Cardiac fibroblast (primary cell): ENCODE data around the gene COL1A1.
A peak's percentile ranks its signal among the peaks of the same experiment; 100 is the strongest.

Source experiments
- DNase-seq, 2 donors: peaks; one replicate each; pipeline versions ENCODE4 v3.0.0 to v3.0.0-alpha.2; 2010; ENCODE audit warnings: low read depth in 2 of 2
- H3K4me3 ChIP-seq, 2 donors: replicated peaks in 1 of 2; 1 replicate in 1 of 2; 2 replicates in 1 of 2; pipeline ENCODE4 v1.5.1; 2011; ENCODE audit warnings: low read depth in 2 of 2, low read length in 2 of 2, mild to moderate bottlenecking in 2 of 2, moderate library complexity in 1 of 2
- TF ChIP-seq, protein P1 (sequence below): IDR thresholded peaks from one replicate; pipeline ENCODE4 v1.5.1; 2011; ENCODE audit warnings: low read depth, mild to moderate bottlenecking, low read length, inconsistent platforms

COL1A1 gene

DNA sequence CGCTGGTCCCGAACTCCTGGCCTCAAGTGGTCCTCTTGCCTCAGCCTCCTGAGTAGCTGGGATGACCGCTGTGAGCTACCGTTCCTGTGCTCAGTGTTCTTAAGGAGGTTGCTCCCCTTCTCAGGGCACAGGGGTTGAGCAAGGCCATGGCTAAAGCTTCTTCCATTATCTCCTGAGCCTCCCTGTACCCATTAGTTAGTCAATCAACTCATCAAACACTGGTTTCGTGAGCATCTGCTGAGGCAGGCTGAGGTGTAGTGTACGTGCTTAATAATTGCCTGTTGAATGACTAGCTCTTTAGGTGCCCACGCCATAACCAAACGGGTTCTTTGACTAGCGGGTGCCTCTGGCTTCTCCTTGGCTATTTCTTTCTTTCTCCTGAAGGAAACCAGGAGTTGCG is 24.0 kb downstream of the COL1A1 start:
- TF ChIP-seq, protein P1, sequence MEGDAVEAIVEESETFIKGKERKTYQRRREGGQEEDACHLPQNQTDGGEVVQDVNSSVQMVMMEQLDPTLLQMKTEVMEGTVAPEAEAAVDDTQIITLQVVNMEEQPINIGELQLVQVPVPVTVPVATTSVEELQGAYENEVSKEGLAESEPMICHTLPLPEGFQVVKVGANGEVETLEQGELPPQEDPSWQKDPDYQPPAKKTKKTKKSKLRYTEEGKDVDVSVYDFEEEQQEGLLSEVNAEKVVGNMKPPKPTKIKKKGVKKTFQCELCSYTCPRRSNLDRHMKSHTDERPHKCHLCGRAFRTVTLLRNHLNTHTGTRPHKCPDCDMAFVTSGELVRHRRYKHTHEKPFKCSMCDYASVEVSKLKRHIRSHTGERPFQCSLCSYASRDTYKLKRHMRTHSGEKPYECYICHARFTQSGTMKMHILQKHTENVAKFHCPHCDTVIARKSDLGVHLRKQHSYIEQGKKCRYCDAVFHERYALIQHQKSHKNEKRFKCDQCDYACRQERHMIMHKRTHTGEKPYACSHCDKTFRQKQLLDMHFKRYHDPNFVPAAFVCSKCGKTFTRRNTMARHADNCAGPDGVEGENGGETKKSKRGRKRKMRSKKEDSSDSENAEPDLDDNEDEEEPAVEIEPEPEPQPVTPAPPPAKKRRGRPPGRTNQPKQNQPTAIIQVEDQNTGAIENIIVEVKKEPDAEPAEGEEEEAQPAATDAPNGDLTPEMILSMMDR, result no peak
- H3K4me3 ChIP-seq, result no peak overlapping the region
- DNase-seq, result peak in 1 of 2 donors; percentile 38

DNA sequence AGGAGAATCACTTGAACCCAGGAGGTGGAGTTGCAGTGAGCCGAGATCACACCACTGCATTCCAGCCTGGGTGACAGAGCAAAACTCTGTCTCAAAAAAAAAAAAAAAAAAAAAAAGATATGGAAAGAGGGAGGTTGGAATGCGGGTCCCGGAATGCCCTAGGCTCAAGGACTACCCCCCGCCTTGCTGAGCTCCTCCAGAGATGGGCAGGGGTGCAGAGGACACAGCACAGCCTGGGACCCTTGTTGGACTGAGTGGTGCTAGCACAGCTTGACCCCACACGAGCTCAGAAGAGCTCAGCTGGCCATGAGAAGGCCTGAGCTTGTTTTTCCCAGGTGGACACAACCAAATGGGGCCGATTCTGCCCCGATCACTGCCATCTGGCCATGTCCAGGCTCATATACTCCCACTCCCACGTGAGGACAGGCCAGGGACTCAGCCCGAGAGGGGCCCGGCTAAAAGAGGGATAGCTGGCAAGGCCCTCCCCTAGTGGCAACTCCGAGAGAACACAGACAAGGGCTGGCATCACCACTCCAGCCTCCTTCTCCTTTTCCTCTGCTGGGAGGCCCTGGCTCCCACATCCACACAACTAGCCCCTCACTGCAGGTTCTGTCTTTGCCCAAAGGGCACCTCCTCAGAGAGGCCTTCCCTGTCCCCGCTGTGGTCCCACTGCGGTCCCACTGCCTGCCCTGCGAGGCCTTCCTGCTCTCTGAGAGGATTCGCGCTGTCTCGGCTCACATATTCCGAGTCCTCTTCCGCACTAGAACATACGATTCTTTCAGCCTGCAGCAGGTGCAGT is 24.7 kb downstream of the COL1A1 start:
- TF ChIP-seq, protein P1, result no peak
- no peak overlapping the region for H3K4me3 ChIP-seq
- DNase-seq, result peak; percentile 19 to 21

DNA sequence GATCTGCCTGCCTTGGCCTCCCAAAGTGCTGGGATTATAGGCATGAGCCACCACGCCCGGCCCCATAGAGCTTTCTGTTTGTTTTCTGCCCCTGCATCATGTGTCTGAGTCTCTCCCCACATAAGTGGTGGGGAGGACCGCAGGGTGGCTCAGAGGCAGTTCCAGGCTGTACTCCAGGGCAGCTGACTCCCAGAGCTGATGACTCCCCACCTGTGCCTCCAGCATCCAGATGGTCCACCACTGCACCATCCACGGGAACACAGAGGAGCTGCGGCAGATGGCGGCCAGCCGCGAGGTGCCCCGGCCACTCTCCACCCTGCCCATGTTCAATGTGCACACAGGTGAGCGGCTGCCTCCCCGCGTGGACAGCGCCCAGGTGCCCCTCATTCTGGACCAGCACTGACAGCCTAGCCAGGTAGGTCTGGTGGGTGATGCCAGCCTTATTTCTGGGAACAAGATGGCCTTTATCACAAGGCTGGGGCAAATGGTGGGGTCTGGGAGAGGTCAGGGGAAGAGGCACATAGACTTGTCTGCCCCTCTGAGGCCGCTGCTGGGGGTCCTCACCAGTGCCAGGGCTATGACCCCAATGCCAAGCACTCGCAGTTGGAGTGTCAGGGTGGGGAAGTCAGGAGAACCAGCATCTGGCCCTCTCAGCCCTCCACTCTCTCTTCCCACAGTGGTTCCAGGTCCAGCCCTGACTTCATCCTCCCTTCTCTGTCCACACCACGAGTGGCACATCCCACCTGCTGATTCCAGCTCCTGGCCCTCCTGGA is 26.2 kb downstream of the COL1A1 start:
- TF ChIP-seq, protein P1, result no peak
- H3K4me3 ChIP-seq, result no peak overlapping the region
- peak in 1 of 2 donors; percentile 27 for DNase-seq

DNA sequence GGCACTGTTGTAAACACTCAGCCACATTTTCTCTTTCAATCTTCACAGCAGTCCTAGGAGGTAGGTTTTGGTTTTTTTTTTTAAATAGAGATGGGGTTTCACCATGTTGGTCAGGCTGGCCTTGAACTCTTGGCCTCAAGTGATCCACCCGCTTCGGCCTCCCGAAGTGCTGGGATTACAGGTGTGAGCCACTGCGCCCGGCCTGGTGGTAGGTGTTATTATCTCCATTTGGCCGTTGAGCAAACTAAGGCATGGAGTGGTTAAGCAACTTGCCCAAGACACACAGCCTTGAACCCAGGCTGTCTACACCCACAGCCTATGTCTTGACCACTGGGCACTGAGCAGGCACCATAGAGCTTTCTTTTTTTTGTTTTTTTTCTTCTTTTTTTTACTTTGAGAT is 27.0 kb downstream of the COL1A1 start:
- peak in 1 of 2 donors; percentile 11 for DNase-seq
- H3K4me3 ChIP-seq, result no peak overlapping the region
- TF ChIP-seq, protein P1, result no peak

DNA sequence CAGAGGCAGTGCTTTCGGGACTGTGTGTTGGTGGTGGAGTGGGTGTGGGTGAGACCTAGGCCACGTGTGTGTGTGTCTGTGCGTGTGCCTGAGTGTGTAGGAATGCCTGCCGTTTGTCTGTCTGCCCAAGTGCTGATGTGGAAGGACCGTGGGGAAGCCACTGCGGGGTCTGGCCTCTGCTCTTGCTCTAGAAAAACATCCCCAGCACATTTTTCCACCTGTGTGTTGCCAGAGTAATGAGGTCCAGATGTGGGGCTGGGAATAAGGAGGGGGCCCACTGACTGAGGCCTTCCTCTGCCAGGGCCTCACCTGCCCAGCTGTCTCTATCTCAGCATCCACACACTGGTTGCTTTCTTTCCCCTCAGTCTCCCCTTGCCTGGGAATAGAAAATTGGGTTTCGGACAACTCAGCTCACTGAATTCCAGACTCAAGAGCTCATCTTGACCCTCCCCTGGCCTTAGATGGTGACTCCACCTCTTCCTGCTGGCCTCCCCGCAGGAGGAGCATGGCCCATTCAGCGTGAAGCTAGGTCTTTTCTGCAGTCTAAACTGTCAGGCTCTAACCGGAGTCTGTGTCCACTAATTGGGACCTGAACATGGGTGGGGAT is 28.0 kb downstream of the COL1A1 start:
- peak; percentile 90 to 94 for DNase-seq
- no peak overlapping the region for H3K4me3 ChIP-seq
- TF ChIP-seq, protein P1, result no peak

DNA sequence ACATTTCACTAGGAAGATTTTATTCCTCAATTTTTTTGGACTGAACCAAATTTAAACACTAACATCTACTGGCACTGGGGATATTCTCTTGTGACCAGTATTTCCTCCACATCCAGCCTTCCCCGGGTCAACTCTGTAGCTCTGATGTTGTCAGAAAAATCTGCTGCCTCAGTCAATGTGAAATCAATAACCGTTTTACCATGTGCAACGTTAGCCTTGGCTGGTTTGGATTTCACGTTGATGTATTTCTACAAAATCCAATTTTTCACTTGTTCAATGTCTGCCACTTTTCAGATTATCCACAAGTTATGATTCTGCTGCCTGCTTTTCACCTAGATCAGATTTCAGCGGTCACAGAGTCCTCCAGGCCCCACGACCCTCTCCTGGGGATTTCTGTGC is 28.5 kb downstream of the COL1A1 start:
- TF ChIP-seq, protein P1, result no peak
- DNase-seq, result no peak
- no peak overlapping the region for H3K4me3 ChIP-seq
